K562 (cell line): ENCODE measurements around the gene TSC22D1. TPM values are rescaled to one million over a fixed set of nuclear protein-coding genes. Genes with fewer than 3 reads are reported as not detected.

Experiments
- ATAC-seq: fragments of 200-7000 bp; cut with Tn5 transposase; 3 replicates; pipeline ENCODE4 v1.9.1; 2020; ENCODE audit warnings: moderate library complexity
- BruUV-seq: library from RNA; stranded (reverse); fragments of 400-500 nt; replicated peaks from 2 replicates; lab custom pipeline; 2021; lab: Mats Ljungman, UMichigan
- CTCF ChIA-PET: fragments of 300-600 bp; formaldehyde crosslinking; extraction: SDS; loops from one replicate; lab custom pipeline; 2021; ENCODE audit warnings: low intra/inter-chr PET ratio; lab: Yijun Ruan, JAX
- POLR2A ChIA-PET: fragments of 300-600, 350-650 bp; sonication (Branson Sonifier 250); formaldehyde crosslinking; extraction: SDS; loops from one replicate; lab custom pipeline; 2021; ENCODE audit warnings: antibody characterized with exemption, inconsistent platforms; lab: Yijun Ruan, JAX
- DNase-seq, 4 experiments: peaks; one replicate each; pipeline versions ENCODE4 v3.0.0 to v3.0.0-alpha.2; 2011 to 2018; ENCODE audit warnings: low spot score in 3 of 4, mixed read lengths in 3 of 4; ENCODE audit errors: extremely low read depth in 1 of 4
- FAIRE-seq: peaks from 2 replicates; lab custom pipeline; 2011; peaks lifted over from hg19 to GRCh38; lab: Jason Lieb, UNC
- H2AFZ ChIP-seq: 2 replicates; pipeline ENCODE4 v1.6.0; 2011; ENCODE audit warnings: low read depth, low read length, control low read depth, inconsistent platforms
- H3K27ac ChIP-seq: fragments of 200-600 bp; 3 replicates; pipeline ENCODE4 v1.8.0; 2011; ENCODE audit warnings: low read depth, mild to moderate bottlenecking, control low read depth, inconsistent platforms, low read length, moderate library complexity, mixed read lengths; ENCODE audit errors: extremely low read depth
- H3K27me3 ChIP-seq, 2 experiments: fragments of 300-600 bp in 1 of 2; 2 replicates in 1 of 2; 3 replicates in 1 of 2; pipeline versions ENCODE4 v1.6.0 to v1.8.0; 2011; ENCODE audit warnings: inconsistent platforms in 2 of 2, low read length in 2 of 2, mild to moderate bottlenecking in 1 of 2, mixed read lengths in 1 of 2, moderate library complexity in 1 of 2; ENCODE audit not compliant: control insufficient read depth in 2 of 2, insufficient read depth in 2 of 2
- H3K36me3 ChIP-seq: fragments of 300-600 bp; 3 replicates; pipeline ENCODE4 v1.8.0; 2011; ENCODE audit warnings: mild to moderate bottlenecking, low read length, inconsistent platforms; ENCODE audit not compliant: control insufficient read depth, insufficient read depth
- H3K4me1 ChIP-seq, 2 experiments: fragments of 200-600 bp in 1 of 2; replicated peaks in 1 of 2; 2 replicates in 1 of 2; 3 replicates in 1 of 2; pipeline versions ENCODE4 v1.5.1 to v1.8.0; 2011; ENCODE audit warnings: inconsistent platforms in 2 of 2, low read length in 2 of 2, mild to moderate bottlenecking in 1 of 2, mixed read lengths in 1 of 2, moderate library complexity in 1 of 2; ENCODE audit not compliant: control insufficient read depth in 2 of 2, insufficient read depth in 2 of 2
- H3K4me2 ChIP-seq: 2 replicates; pipeline ENCODE4 v1.6.1; 2011; ENCODE audit warnings: low read length, control low read depth, inconsistent platforms, mixed read lengths; ENCODE audit not compliant: insufficient read depth
- H3K4me3 ChIP-seq: fragments of 200-600 bp; sonication (generic), shearing (Covaris generic); 2 replicates; pipeline ENCODE4 v1.5.1; 2016; ENCODE audit warnings: control low read depth, inconsistent platforms
- H3K79me2 ChIP-seq: fragments of 200-600 bp; 3 replicates; pipeline ENCODE4 v1.8.0; 2011; ENCODE audit warnings: low read length, inconsistent platforms; ENCODE audit not compliant: control insufficient read depth, insufficient read depth
- H3K9ac ChIP-seq, 2 experiments: 2 replicates each; pipeline versions ENCODE4 v1.6.0 to v1.6.1; 2011; ENCODE audit warnings: low read depth in 2 of 2, low read length in 2 of 2, control low read depth in 1 of 2, inconsistent platforms in 1 of 2, mild to moderate bottlenecking in 1 of 2, mixed read lengths in 1 of 2; ENCODE audit not compliant: insufficient read depth in 1 of 2
- H3K9me1 ChIP-seq: one replicate; pipeline ENCODE4 v1.6.0; 2011; ENCODE audit warnings: inconsistent platforms, mild to moderate bottlenecking, low read length, moderate library complexity; ENCODE audit not compliant: control insufficient read depth, insufficient read depth
- H3K9me3 ChIP-seq: replicated peaks from 2 replicates; pipeline ENCODE4 v1.5.1; 2011; ENCODE audit warnings: low read depth, low read length, inconsistent platforms; ENCODE audit not compliant: control insufficient read depth, insufficient read depth
- H4K20me1 ChIP-seq: replicated peaks from 2 replicates; pipeline ENCODE4 v1.6.1; 2011; ENCODE audit warnings: low read length, inconsistent platforms, mixed read lengths; ENCODE audit not compliant: control insufficient read depth, insufficient read depth
- NFYB ChIP-seq: IDR thresholded peaks from 2 replicates; pipeline ENCODE4 v1.6.1; 2011; ENCODE audit warnings: mild to moderate bottlenecking, moderate library complexity; ENCODE audit not compliant: insufficient read length; ENCODE audit errors: extremely low read depth
- RAD21 ChIP-seq, 2 experiments: fragments of 250-450 bp in 1 of 2; fragments of 450-650 bp in 1 of 2; sonication (Bioruptor Pico) in 1 of 2; formaldehyde crosslinking in 1 of 2; IDR thresholded peaks in 1 of 2; conservative IDR thresholded peaks in 1 of 2; 2 replicates each; pipeline versions ENCODE4 v1.4.0 to v1.8.0; 2020 to 2022; ENCODE audit warnings: mild to moderate bottlenecking in 2 of 2, moderate library complexity in 1 of 2
- SP2 ChIP-seq: IDR thresholded peaks from 2 replicates; pipeline ENCODE4 v1.6.1; 2011; ENCODE audit warnings: mild to moderate bottlenecking, low read depth, low read length, moderate library complexity; ENCODE audit not compliant: poor library complexity, severe bottlenecking; ENCODE audit errors: extremely low read depth
- YY1 ChIP-seq, 3 experiments: IDR thresholded peaks; 2 replicates each; pipeline ENCODE4 v1.6.1; 2011; ENCODE audit warnings: low read length in 2 of 3, mild to moderate bottlenecking in 2 of 3, moderate library complexity in 2 of 3, borderline replicate concordance in 1 of 3, control low read depth in 1 of 3, low read depth in 1 of 3; ENCODE audit not compliant: insufficient read depth in 3 of 3, insufficient replicate concordance in 2 of 3, control insufficient read depth in 1 of 3, insufficient read length in 1 of 3; ENCODE audit errors: extremely low read depth in 1 of 3
- ZBTB9 ChIP-seq: fragments of 450-650 bp; formaldehyde crosslinking; IDR thresholded peaks from 2 replicates; pipeline ENCODE4 v1.4.0; 2020; ENCODE audit warnings: mild to moderate bottlenecking, moderate library complexity
- WGBS: fragments of 100-300 bp; shearing (Covaris generic); methylation state at CpG from one replicate; pipeline ENCODE4 v1.1.6; 2016; ENCODE audit warnings: low coverage, mixed read lengths; ENCODE audit not compliant: insufficient coverage; ENCODE audit errors: missing lambda C conversion rate; 5-methylcytosine and 5-hydroxymethylcytosine counted together
- in situ Hi-C: fragments of 300-500 bp; cut with MboI; formaldehyde crosslinking; loops from 4 replicates; pipeline ENCODE4 v1.15.0; 2018; ENCODE audit warnings: inconsistent platforms, mixed read lengths
- intact Hi-C: fragments of 100-400 bp; cut with micrococcal nuclease; formaldehyde crosslinking; loops from 2 replicates; pipeline ENCODE4 v1.14.2; 2022
- polyA plus RNA-seq, 8 experiments: library from polyadenylated mRNA; depleted of rRNA in 4 of 8; stranded (reverse) in 5 of 8; unstranded in 3 of 8; fragments of >200 nt; fragmentation: Nextera tagmentation in 2 of 8; fragmentation: Illumina TruSeq in 1 of 8; extraction: Ambion mirVana in 2 of 8; extraction: Trizol in 1 of 8; gene quantifications; 2 replicates each; pipeline versions ENCODE4 v1.2.1 to v1.2.3, GENCODE V29; 2011 to 2014; ENCODE audit warnings: inconsistent platforms in 1 of 8, missing spikeins in 1 of 8
- total RNA-seq, 7 experiments: library from RNA; depleted of rRNA in 6 of 7; stranded (reverse); fragments of >200 nt in 6 of 7; fragmentation: Illumina TruSeq in 2 of 7; extraction: Trizol in 2 of 7; gene quantifications; 2 replicates each; pipeline versions ENCODE4 v1.2.1 to v1.2.3, GENCODE V29; 2011 to 2021; ENCODE audit warnings: low replicate concordance in 1 of 7

The TSC22D1 gene
- total and polyA plus RNA-seq, 9 of the 15 experiments (the other 6 are each of a cell fraction or from before 2014, with no cell fraction given), result 2.6 to 19.8 (median 8.4) TPM

DNA sequence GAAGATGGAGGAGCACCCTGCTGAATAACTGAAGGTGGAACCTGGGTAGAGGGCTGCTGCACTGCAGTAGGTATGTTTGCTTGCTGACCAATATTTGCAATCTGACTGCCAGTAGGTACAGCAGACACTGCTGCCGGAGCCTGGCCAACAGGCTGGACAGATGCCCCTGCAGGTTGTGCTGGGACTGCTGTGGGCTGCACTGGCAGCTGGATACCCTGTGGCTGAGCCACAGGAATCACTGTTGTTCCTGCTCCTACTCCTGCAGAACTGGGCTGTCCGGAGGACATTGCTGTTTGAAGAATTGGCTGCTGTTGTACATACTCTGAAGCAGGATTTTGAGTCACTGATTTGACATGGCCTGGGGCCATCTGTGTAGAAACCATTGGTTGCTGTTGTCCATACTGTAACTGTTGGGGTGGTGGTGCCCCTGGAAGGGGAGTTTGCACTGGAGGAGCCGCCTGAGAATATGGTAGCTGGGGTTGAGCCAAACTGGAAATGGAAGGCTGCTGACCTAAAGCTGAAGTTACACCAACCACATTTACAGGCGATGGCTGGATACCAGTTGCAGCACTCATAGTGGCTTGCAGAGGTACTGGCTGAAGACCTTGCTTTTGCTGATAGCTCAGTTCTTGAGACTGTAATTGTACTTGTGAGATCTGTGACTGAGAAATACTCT, 2.2 kb downstream of the TSC22D1 start (continued):
- TF ChIP-seq YY1 (IDR thresholded peaks at IDR 0.05; ENCODE audit: borderline replicate concordance in 1 of 3, control insufficient read depth in 1 of 3, extremely low read depth in 1 of 3, insufficient read depth in 3 of 3, insufficient read length in 1 of 3, insufficient replicate concordance in 2 of 3, low read depth in 1 of 3, low read length in 2 of 3) (peak in 1 of 3 experiments; percentile 16), RAD21 (CRISPR knock-in tag; conservative IDR thresholded peaks at IDR 0.05 in 1 of 2, IDR thresholded peaks at IDR 0.05 in 1 of 2) (0 out of 4 replicates have a peak, but pooled peaks of 1 of the 2 experiments have one; percentile 18)

GRCh38 chr13:44573071-44573470, 3.1 kb downstream of the TSC22D1 start:
- POLR2A ChIA-PET, result interaction anchor here (0.7 kb wide), 1 partner anchor 11 kb away, joined by 3 read pairs; no protein-coding TSS in a partner anchor

More at GRCh38 chr13:44573071-44573470, 3.1 kb downstream of the TSC22D1 start:
- CTCF ChIA-PET, result no interaction called here
- DNase-seq (peak in 1 of 4 experiments; percentile 6), ATAC-seq (no peak), FAIRE-seq (no peak)
- no peaks in the 10 kb centered on the region for H3K36me3 ChIP-seq
- H3K9ac ChIP-seq, result no peak overlapping the region
- H3K4me2 ChIP-seq, result peak overlapping the region; percentile 13; the same call in 1 of the 2 replicates
- no peaks in the 10 kb centered on the region for H4K20me1 ChIP-seq
- BruUV-seq, result no TSS peak
- H3K27ac ChIP-seq, result no peak overlapping the region
- intact Hi-C loops, result no loop called here
- H3K79me2 ChIP-seq, result no peaks in the 10 kb centered on the region
- no peaks in the 10 kb centered on the region for H3K9me3 ChIP-seq
- H2AFZ ChIP-seq, result no peak overlapping the region
- TF ChIP-seq NFYB (no peak), SP2 (no peak), ZBTB9 (CRISPR knock-in tag) (no peak)
- H3K9me1 ChIP-seq, result no peaks in the 10 kb centered on the region
- peaks cover 0 to 23% of the 10 kb centered on the region in 2 experiments; a peak in 4 of 5 replicates for H3K4me1 ChIP-seq
- no peak overlapping the region for H3K4me3 ChIP-seq
- 13% methylated on average over 7 of the region's 7 CpGs for WGBS
- H3K27me3 ChIP-seq, result no peaks in the 10 kb centered on the region
- in situ Hi-C loops, result no loop called here
